Measurements from ENCODE around the gene COX8A. TPM values are rescaled to one million over a fixed set of nuclear protein-coding genes. Genes with fewer than 3 reads are reported as not detected.

The COX8A gene
- total and polyA plus RNA-seq, 2 of the 8 experiments (the other 6 are each of a cell fraction or from before 2014, with no cell fraction given): 365 to 1,720 TPM

- FAIRE-seq (no peak), DNase-seq (ENCODE audit: low read depth in 1 of 2, low spot score in 2 of 2) (no peak)
- CTCF ChIA-PET (ENCODE audit: partially characterized antibody): interaction anchor here (0.8 to 6.3 kb wide), 9 partner anchors 11 to 169 kb away, joined by 3 to 43 read pairs (median 3); no protein-coding TSS in a partner anchor
- Histone ChIP-seq H2BK12ac (ENCODE audit: low read depth, low read length) (no peak overlapping the region), H3K14ac (ENCODE audit: insufficient read length) (no peak overlapping the region), H3K27ac (ENCODE audit: low read depth, low read length) (no peak overlapping the region), H3K9ac (replicated peaks in 1 of 4; ENCODE audit: extremely low read depth in 1 of 4, low read depth in 3 of 4, low read length in 3 of 4) (no peak overlapping the region), H3K4me2 (ENCODE audit: insufficient read depth in 1 of 2, low read depth in 2 of 2, low read length in 2 of 2) (no peak overlapping the region), H4K8ac (ENCODE audit: extremely low read depth, insufficient read depth, low read length) (no peak overlapping the region), H3K27me3 (replicated peaks in 1 of 4; ENCODE audit: control insufficient read depth in 3 of 4, extremely low read depth in 1 of 4, insufficient read depth in 3 of 4, low read length in 3 of 4) (peaks cover 33 to 89% (median 74%) of the 10 kb centered on the region in 4 experiments), H4K91ac (replicated peaks; ENCODE audit: insufficient read length, low read length) (no peak overlapping the region), H3K4ac (replicated peaks; ENCODE audit: insufficient read length, low read depth, low read length) (no peak overlapping the region), H4K20me1 (replicated peaks in 1 of 2; ENCODE audit: control insufficient read depth in 1 of 2, insufficient read depth in 2 of 2, low read length in 2 of 2) (peaks cover 2 to 7% of the 10 kb centered on the region in 2 experiments), H3K79me1 (ENCODE audit: low read depth, low read length) (no peaks in the 10 kb centered on the region), H3K36me3 (ENCODE audit: control insufficient read depth in 2 of 4, insufficient read depth in 4 of 4, low read length in 3 of 4) (no peaks in the 10 kb centered on the region), H3K9me3 (ENCODE audit: insufficient read depth in 2 of 2, low read depth in 1 of 2, low read length in 1 of 2) (peaks cover 0 to 6% of the 10 kb centered on the region in 2 experiments; a peak in 1 of 4 replicates), H4K5ac (ENCODE audit: insufficient read length, low read depth, low read length) (no peak overlapping the region), H2BK5ac (ENCODE audit: low read depth, low read length) (no peak overlapping the region), H2AK5ac (ENCODE audit: low read depth, low read length) (no peak overlapping the region; the same call in 1 of the 2 replicates), H3K56ac (replicated peaks; ENCODE audit: insufficient read length, low read depth, low read length) (no peak overlapping the region), H2BK120ac (replicated peaks; ENCODE audit: low read depth, low read length) (no peak overlapping the region), H3K23ac (ENCODE audit: insufficient read length) (no peak overlapping the region), H2AFZ (ENCODE audit: low read length) (no peak overlapping the region), H3K23me2 (ENCODE audit: low read depth, low read length) (peaks cover 18% of the 10 kb centered on the region; the same call in 1 of the 2 replicates), H3K4me3 (ENCODE audit: extremely low read depth in 1 of 4, insufficient read depth in 2 of 4, low read depth in 3 of 4, low read length in 4 of 4) (no peak overlapping the region), H2BK20ac (ENCODE audit: low read length) (no peak overlapping the region), H3K4me1 (replicated peaks in 1 of 4; ENCODE audit: control insufficient read depth in 3 of 4, insufficient read depth in 4 of 4, low read length in 3 of 4) (peaks cover 0 to 18% (median 11%) of the 10 kb centered on the region in 4 experiments; a peak in 5 of 7 replicates), H3K79me2 (ENCODE audit: control insufficient read depth in 1 of 2, insufficient read depth in 2 of 2, low read length in 2 of 2) (no peaks in the 10 kb centered on the region), H3K18ac (ENCODE audit: extremely low read depth, low read length) (no peak overlapping the region), H2BK15ac (ENCODE audit: low read length) (no peak overlapping the region)
- WGBS, 2 experiments (ENCODE audit: extremely low coverage in 1 of 2, insufficient coverage in 1 of 2, insufficient read length in 1 of 2, insufficient replicate concordance in 2 of 2, low coverage in 1 of 2, low lambda C conversion rate in 2 of 2, missing lambda C conversion rate in 1 of 2): 84% methylated on average over 4 of the region's 4 CpGs; no CpG with 5 or more reads in 1 of the 2 experiments
- POLR2A ChIA-PET (ENCODE audit: partially characterized antibody): interaction anchor here (0.9 to 2.1 kb wide), 3 partner anchors 13 to 31 kb away, joined by 3 to 11 read pairs (median 3); partner anchors contain the start of gene COX8A
- no peak for TF ChIP-seq KDM5A (IDR thresholded peaks at IDR 0.05; ENCODE audit: low read length)
- TF ChIP-seq EGR1 (IDR thresholded peaks at IDR 0.05; ENCODE audit: borderline replicate concordance, low read depth, low read length): no peak
- TF ChIP-seq YY1 (IDR thresholded peaks at IDR 0.05; ENCODE audit: low read depth, low read length): no peak
- no peak for TF ChIP-seq NANOG (IDR thresholded peaks at IDR 0.05; ENCODE audit: insufficient read depth, low read depth, low read length, poor library complexity, severe bottlenecking)
- no peak for TF ChIP-seq ZNF274 (IDR thresholded peaks at IDR 0.05; ENCODE audit: borderline replicate concordance, extremely low read depth, low read length)
- no peak for TF ChIP-seq TAF7 (optimal IDR thresholded peaks at IDR 0.05; ENCODE audit: borderline replicate concordance, low read depth, low read length)
- no peak for TF ChIP-seq MAX (IDR thresholded peaks at IDR 0.05)
These were observed 31.3 kb downstream of the COX8A start for GRCh38 chr11:64005691-64006090.
